HepG2 (cell line): ENCODE data around the gene MDFI. TPM values are rescaled to one million over a fixed set of nuclear protein-coding genes. Genes with fewer than 3 reads are reported as not detected.

Experiments used
- CBFB ChIP-seq: sonication (generic); formaldehyde crosslinking; IDR thresholded peaks from 2 replicates; pipeline ENCODE4 v1.4.0; 2020; ENCODE audit warnings: missing genetic modification reagents
- IRX3 ChIP-seq: sonication (generic); formaldehyde crosslinking; IDR thresholded peaks from 2 replicates; pipeline ENCODE4 v1.8.1; 2023; ENCODE audit warnings: mild to moderate bottlenecking, low read depth, missing genetic modification reagents, borderline replicate concordance
- KDM5B ChIP-seq: sonication (generic); formaldehyde crosslinking; IDR thresholded peaks from 2 replicates; pipeline ENCODE4 v1.4.0; 2020; ENCODE audit warnings: missing genetic modification reagents, mild to moderate bottlenecking, borderline replicate concordance
- KLF11 ChIP-seq: IDR thresholded peaks from 2 replicates; pipeline ENCODE4 v1.6.1; 2016; ENCODE audit warnings: missing compliant biosample characterization
- NFKB2 ChIP-seq: sonication (generic); formaldehyde crosslinking; IDR thresholded peaks from 2 replicates; pipeline ENCODE4 v1.4.0; 2020; ENCODE audit warnings: missing genetic modification reagents, borderline replicate concordance
- NR3C1 ChIP-seq: sonication (generic); formaldehyde crosslinking; IDR thresholded peaks from 2 replicates; pipeline ENCODE4 v1.4.0; 2020; ENCODE audit warnings: missing genetic modification reagents
- NRL ChIP-seq: sonication (generic); formaldehyde crosslinking; IDR thresholded peaks from 2 replicates; pipeline ENCODE4 v1.5.0; 2020; ENCODE audit warnings: missing genetic modification reagents, mild to moderate bottlenecking, moderate library complexity, borderline replicate concordance
- PHF20 ChIP-seq: sonication (generic); formaldehyde crosslinking; IDR thresholded peaks from 2 replicates; pipeline ENCODE4 v1.5.0; 2020; ENCODE audit warnings: mild to moderate bottlenecking, missing genetic modification reagents
- PHF21A ChIP-seq: sonication (generic); formaldehyde crosslinking; IDR thresholded peaks from 2 replicates; pipeline ENCODE4 v1.5.0; 2020; ENCODE audit warnings: mild to moderate bottlenecking, missing genetic modification reagents
- PRMT3 ChIP-seq: sonication (generic); formaldehyde crosslinking; IDR thresholded peaks from 2 replicates; pipeline ENCODE4 v1.8.1; 2022; ENCODE audit warnings: low read depth, mild to moderate bottlenecking, moderate library complexity, missing genetic modification reagents, borderline replicate concordance
- RORA ChIP-seq: sonication (generic); formaldehyde crosslinking; IDR thresholded peaks from 2 replicates; pipeline ENCODE4 v1.5.0; 2020; ENCODE audit warnings: mild to moderate bottlenecking, missing genetic modification reagents, moderate library complexity
- SRSF9 ChIP-seq: fragments of 200-400 bp; formaldehyde crosslinking; IDR thresholded peaks from 2 replicates; pipeline ENCODE4 v1.6.1; 2018; ENCODE audit warnings: borderline replicate concordance, mild to moderate bottlenecking, low read depth, low read length; ENCODE audit not compliant: insufficient read depth, poor library complexity, severe bottlenecking
- ZBTB49 ChIP-seq: sonication (generic); formaldehyde crosslinking; IDR thresholded peaks from 2 replicates; pipeline ENCODE4 v1.4.0; 2020; ENCODE audit warnings: missing genetic modification reagents, borderline replicate concordance
- ZC3H13 ChIP-seq: sonication (generic); formaldehyde crosslinking; IDR thresholded peaks from 2 replicates; pipeline ENCODE4 v1.8.1; 2023; ENCODE audit warnings: mild to moderate bottlenecking, missing genetic modification reagents, moderate library complexity
- ZNF337 ChIP-seq: sonication (generic); formaldehyde crosslinking; IDR thresholded peaks from 2 replicates; pipeline ENCODE4 v1.5.1; 2020; ENCODE audit warnings: missing genetic modification reagents, low read depth, mild to moderate bottlenecking, borderline replicate concordance
- ZNF530 ChIP-seq: sonication (generic); formaldehyde crosslinking; IDR thresholded peaks from 2 replicates; pipeline ENCODE4 v1.5.0; 2020; ENCODE audit warnings: low read depth, mild to moderate bottlenecking, missing genetic modification reagents
- ZNF562 ChIP-seq: sonication (generic); formaldehyde crosslinking; IDR thresholded peaks from 2 replicates; pipeline ENCODE4 v1.8.0; 2022; ENCODE audit warnings: missing genetic modification reagents, borderline replicate concordance
- ZNF772 ChIP-seq: sonication (generic); formaldehyde crosslinking; IDR thresholded peaks from 2 replicates; pipeline ENCODE4 v1.5.0; 2020; ENCODE audit warnings: mild to moderate bottlenecking, missing genetic modification reagents
- ZSCAN21 ChIP-seq: sonication (generic); formaldehyde crosslinking; IDR thresholded peaks from 2 replicates; pipeline ENCODE4 v1.8.0; 2022; ENCODE audit warnings: mild to moderate bottlenecking, missing genetic modification reagents, moderate library complexity, borderline replicate concordance
- polyA plus RNA-seq, 8 experiments: library from polyadenylated mRNA; depleted of rRNA in 3 of 8; stranded (reverse) in 7 of 8; unstranded in 1 of 8; fragments of >200 nt; fragmentation: Illumina TruSeq in 4 of 8; extraction: Trizol in 4 of 8; gene quantifications; 2 replicates each; pipeline versions ENCODE4 v1.2.1 to v1.2.3, GENCODE V29; 2011 to 2016; ENCODE audit warnings: low read depth in 4 of 8, missing spikeins in 1 of 8, mixed read lengths in 1 of 8; ENCODE audit not compliant: insufficient read depth in 1 of 8
- total RNA-seq, 5 experiments: library from RNA; depleted of rRNA; stranded (reverse); fragments of >200 nt; fragmentation: Illumina TruSeq; extraction: Trizol; gene quantifications; 2 replicates each; pipeline ENCODE4 v1.2.3, GENCODE V29; 2016; ENCODE audit warnings: low read depth in 1 of 5
- TF ChIP-seq, protein P1 (sequence below): sonication (generic); IDR thresholded peaks from 2 replicates; pipeline ENCODE4 v1.6.1; 2016; ENCODE audit warnings: low read depth, borderline replicate concordance
- TF ChIP-seq, protein P2 (sequence below): sonication (generic); formaldehyde crosslinking; IDR thresholded peaks from 2 replicates; pipeline ENCODE4 v1.8.0; 2022; ENCODE audit warnings: missing genetic modification reagents, mild to moderate bottlenecking, moderate library complexity, borderline replicate concordance

Gene MDFI
- total and polyA plus RNA-seq, 2 of the 13 experiments (the other 11 are each of a cell fraction or from before 2014, with no cell fraction given), result 0.28 TPM; not detected in 1

DNA sequence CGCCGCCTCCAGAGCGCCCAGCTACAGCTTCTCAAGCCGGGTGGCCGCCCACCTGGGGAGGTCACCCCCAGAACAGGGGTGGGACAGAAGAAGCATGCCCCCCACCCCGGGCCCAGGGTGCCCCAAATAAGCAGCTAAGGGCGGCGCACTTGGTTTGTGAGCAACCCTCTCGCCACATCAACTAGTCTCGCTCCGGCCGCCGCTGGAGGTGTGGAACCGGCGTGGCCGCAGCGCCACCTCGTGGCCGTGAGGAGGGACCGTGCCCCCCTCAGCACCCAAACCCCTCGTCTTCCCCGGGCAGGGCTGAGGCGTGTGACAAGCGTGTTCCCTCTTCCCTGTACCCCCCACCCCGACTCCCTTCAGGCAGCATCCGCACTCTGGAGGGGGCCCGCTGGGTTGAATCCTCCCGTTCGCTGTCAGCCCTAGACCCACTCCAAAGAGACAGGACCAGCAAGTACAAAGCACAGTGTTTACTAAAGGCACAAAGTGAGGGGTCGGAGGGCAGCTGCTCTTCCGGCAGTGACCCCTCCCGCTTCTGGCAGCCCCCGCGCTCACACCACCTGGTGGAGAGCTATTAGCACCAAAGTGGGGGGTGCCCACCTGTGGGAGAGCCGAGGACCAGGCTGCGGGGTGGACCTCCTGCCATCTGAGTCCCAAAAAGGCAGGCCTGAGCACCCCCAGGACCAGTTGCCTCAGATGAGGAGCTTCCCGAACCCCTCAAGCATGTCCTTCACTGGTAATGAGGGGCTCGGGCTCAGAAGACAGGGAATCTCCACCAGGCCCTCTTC is 45.4 kb downstream of the MDFI start (continued):
- TF ChIP-seq ZNF562 (CRISPR knock-in tag), result no peak
- TF ChIP-seq ZNF530 (CRISPR knock-in tag), result no peak
- TF ChIP-seq, protein P1, sequence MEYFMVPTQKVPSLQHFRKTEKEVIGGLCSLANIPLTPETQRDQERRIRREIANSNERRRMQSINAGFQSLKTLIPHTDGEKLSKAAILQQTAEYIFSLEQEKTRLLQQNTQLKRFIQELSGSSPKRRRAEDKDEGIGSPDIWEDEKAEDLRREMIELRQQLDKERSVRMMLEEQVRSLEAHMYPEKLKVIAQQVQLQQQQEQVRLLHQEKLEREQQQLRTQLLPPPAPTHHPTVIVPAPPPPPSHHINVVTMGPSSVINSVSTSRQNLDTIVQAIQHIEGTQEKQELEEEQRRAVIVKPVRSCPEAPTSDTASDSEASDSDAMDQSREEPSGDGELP, result no peak
- TF ChIP-seq ZNF772, result peak; percentile 92; the same call in 1 of the 2 replicates
- no peak for TF ChIP-seq ZNF337 (CRISPR knock-in tag)
- peak; percentile 63; the same call in 1 of the 2 replicates for TF ChIP-seq ZC3H13 (CRISPR knock-in tag)
- TF ChIP-seq NRL (CRISPR knock-in tag), result peak; percentile 75
- TF ChIP-seq RORA, result no peak
- TF ChIP-seq PHF21A (CRISPR knock-in tag), result peak; percentile 46; the same call in 1 of the 2 replicates
- peak; percentile 27; the same call in 1 of the 2 replicates for TF ChIP-seq NFKB2
- TF ChIP-seq, protein P2, sequence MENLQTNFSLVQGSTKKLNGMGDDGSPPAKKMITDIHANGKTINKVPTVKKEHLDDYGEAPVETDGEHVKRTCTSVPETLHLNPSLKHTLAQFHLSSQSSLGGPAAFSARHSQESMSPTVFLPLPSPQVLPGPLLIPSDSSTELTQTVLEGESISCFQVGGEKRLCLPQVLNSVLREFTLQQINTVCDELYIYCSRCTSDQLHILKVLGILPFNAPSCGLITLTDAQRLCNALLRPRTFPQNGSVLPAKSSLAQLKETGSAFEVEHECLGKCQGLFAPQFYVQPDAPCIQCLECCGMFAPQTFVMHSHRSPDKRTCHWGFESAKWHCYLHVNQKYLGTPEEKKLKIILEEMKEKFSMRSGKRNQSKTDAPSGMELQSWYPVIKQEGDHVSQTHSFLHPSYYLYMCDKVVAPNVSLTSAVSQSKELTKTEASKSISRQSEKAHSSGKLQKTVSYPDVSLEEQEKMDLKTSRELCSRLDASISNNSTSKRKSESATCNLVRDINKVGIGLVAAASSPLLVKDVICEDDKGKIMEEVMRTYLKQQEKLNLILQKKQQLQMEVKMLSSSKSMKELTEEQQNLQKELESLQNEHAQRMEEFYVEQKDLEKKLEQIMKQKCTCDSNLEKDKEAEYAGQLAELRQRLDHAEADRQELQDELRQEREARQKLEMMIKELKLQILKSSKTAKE (CRISPR knock-in tag), result no peak
- no peak for TF ChIP-seq PRMT3
- TF ChIP-seq ZSCAN21 (CRISPR knock-in tag), result peak; percentile 84
- TF ChIP-seq NR3C1, result no peak
- TF ChIP-seq PHF20 (CRISPR knock-in tag), result 0 out of 2 replicates have a peak, but pooled peaks have one; percentile 19
- TF ChIP-seq ZBTB49 (CRISPR knock-in tag), result no peak
- TF ChIP-seq KDM5B (CRISPR knock-in tag), result peak; percentile 64
- 0 out of 2 replicates have a peak, but pooled peaks have one; percentile 34 for TF ChIP-seq KLF11 (CRISPR knock-in tag)
- TF ChIP-seq CBFB (CRISPR knock-in tag), result no peak
- no peak for TF ChIP-seq IRX3 (CRISPR knock-in tag)
- no peak for TF ChIP-seq SRSF9
